ENCODE data around the gene DENND4A. TPM values are rescaled to one million over a fixed set of nuclear protein-coding genes. Genes with fewer than 3 reads are reported as not detected.

The DENND4A gene
- total and polyA plus RNA-seq, 2 of the 4 experiments (the other 2 are of a cell fraction), result 4.1 to 17.7 TPM

GRCh38 chr15:65623103-65623502 is 169.0 kb downstream of the DENND4A start:
- Histone ChIP-seq H3K27ac (ENCODE audit: insufficient read depth, low read length) (no peak overlapping the region), H4K5ac (ENCODE audit: low read depth, low read length) (no peak overlapping the region), H3K14ac (replicated peaks; ENCODE audit: low read depth, low read length) (no peak overlapping the region), H3K36me3 (ENCODE audit: control insufficient read depth, insufficient read depth, low read length) (no peaks in the 10 kb centered on the region; the same call in 1 of the 2 replicates), H3K56ac (ENCODE audit: extremely low read depth, insufficient read depth, low read length) (no peak overlapping the region), H3K18ac (ENCODE audit: low read depth, low read length) (no peak overlapping the region), H2AK9ac (replicated peaks; ENCODE audit: low read depth, low read length, poor library complexity) (no peak overlapping the region), H3K9ac (ENCODE audit: low read depth, low read length) (no peak overlapping the region), H2AK5ac (ENCODE audit: low read depth, low read length) (no peak overlapping the region), H4K8ac (ENCODE audit: low read depth in 2 of 2, low read length in 2 of 2) (no peak overlapping the region), H3K27me3 (ENCODE audit: control insufficient read depth, insufficient read depth, low read length) (no peaks in the 10 kb centered on the region), H3K4me2 (ENCODE audit: low read depth, low read length) (no peak overlapping the region), H2BK20ac (ENCODE audit: low read depth, low read length) (no peak overlapping the region), H2AFZ (replicated peaks; ENCODE audit: low read length, poor library complexity) (no peak overlapping the region), H3K4ac (ENCODE audit: low read depth, low read length) (no peak overlapping the region), H3K23ac (ENCODE audit: low read depth, low read length) (no peak overlapping the region), H2BK5ac (ENCODE audit: low read depth, low read length, poor library complexity, severe bottlenecking) (no peak overlapping the region), H3K4me3 (ENCODE audit: insufficient read depth, low read depth, low read length) (no peak overlapping the region), H3K79me1 (ENCODE audit: low read depth in 1 of 2, low read length in 2 of 2) (no peaks in the 10 kb centered on the region), H4K20me1 (ENCODE audit: insufficient read depth, low read length) (no peaks in the 10 kb centered on the region), H3K9me3 (ENCODE audit: control insufficient read depth, insufficient read depth, low read length) (no peaks in the 10 kb centered on the region), H3K9me1 (ENCODE audit: insufficient read depth, low read length) (peaks cover 9% of the 10 kb centered on the region), H2BK120ac (ENCODE audit: low read depth, low read length) (no peak overlapping the region), H4K91ac (ENCODE audit: insufficient read depth, low read depth, low read length) (no peak overlapping the region), H3K4me1 (ENCODE audit: control insufficient read depth, insufficient read depth, low read length) (no peaks in the 10 kb centered on the region), H2BK15ac (ENCODE audit: low read depth, low read length) (no peak overlapping the region)
- ChIA-PET CTCF (interaction anchor here (0.5 kb wide), 1 partner anchor 230 kb away, joined by 4 read pairs; no protein-coding TSS in a partner anchor), POLR2A (ENCODE audit: unreplicated experiment) (no interaction called here)
- DNase-seq (no peak), ATAC-seq (ENCODE audit: low read depth) (no peak)
- no TSS peak for BruUV-seq (replicated peaks)
- intact Hi-C loops (cut with micrococcal nuclease) (no loop called here), dilution Hi-C loops (cut with HindIII; ENCODE audit: low sequenced_read_pairs, unreplicated experiment) (no loop called here), in situ Hi-C loops (cut with MboI; ENCODE audit: low sequenced_read_pairs) (loop anchor here (25.0 kb wide), 1 partner anchor 664 kb away; the partner anchor contains the start of gene DIS3L)
- no peak for TF ChIP-seq CTCF (conservative IDR thresholded peaks at IDR 0.05; ENCODE audit: low read depth, low read length)
